Colon (tissue), 2 donors: ENCODE measurements around the gene FBLN1.
"Not testable (repeated sequence)": the region's sequence is repeated elsewhere in the genome, so short reads cannot be mapped to it uniquely, and the experiment has no call there.

Source experiments
- FAIRE-seq: peaks from 2 replicates; lab custom pipeline; 2012; peaks lifted over from hg19 to GRCh38; lab: Jason Lieb, UNC
- donor health status: control.
- donor health status: control.

FBLN1 gene

GRCh38 chr22:45528046-45528445, 25.4 kb downstream of the FBLN1 start:
- FAIRE-seq, result no peak

DNA sequence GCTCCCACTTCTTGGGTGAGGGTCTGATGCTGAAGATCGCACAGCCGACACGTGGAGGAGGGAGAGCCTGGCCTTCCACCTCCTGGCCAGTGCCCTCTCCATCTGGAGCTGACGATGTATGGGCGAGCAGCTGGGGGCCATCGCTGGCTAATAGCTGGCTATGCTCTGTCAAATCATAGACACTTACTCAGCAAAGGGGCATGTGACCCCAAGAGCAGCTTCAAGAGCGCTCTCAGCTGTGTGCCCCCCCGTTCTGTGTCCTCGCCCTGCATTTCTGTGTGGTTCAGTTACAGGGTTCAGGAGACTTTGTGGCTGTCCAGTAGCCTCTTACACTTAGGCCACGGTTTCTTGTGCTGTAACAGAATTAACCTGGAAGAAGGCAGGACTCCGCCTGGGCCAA, 26.4 kb downstream of the FBLN1 start:
- FAIRE-seq, result no peak

DNA sequence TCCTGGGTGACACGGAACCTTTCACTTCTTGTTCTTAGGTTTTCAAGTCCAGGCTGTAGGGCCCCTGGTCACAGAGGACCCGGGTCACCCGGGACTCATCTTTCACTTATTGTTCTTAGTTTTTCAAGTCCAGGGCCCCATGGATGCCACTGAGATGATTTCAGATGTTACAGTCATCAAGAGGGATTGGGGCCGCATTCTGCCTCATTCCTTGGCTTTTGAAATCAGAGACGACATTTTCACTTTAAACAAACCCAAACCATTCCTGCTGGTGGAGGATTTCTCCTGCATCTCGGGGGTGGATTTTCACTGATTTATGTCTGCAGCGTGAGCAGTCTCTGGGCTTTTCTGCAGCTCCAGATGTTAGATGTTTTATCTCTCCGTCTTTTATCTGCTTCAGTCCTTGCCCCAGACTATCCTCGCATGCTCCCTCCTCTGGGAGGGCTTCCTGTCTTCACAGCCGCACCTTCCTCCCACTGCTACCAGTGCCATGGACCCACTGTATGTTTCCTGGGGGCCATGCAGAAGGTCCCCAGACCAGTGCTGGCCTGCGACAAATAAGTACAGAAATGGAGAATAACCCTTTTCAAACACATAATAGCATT, 27.4 kb downstream of the FBLN1 start:
- FAIRE-seq, result no peak

DNA sequence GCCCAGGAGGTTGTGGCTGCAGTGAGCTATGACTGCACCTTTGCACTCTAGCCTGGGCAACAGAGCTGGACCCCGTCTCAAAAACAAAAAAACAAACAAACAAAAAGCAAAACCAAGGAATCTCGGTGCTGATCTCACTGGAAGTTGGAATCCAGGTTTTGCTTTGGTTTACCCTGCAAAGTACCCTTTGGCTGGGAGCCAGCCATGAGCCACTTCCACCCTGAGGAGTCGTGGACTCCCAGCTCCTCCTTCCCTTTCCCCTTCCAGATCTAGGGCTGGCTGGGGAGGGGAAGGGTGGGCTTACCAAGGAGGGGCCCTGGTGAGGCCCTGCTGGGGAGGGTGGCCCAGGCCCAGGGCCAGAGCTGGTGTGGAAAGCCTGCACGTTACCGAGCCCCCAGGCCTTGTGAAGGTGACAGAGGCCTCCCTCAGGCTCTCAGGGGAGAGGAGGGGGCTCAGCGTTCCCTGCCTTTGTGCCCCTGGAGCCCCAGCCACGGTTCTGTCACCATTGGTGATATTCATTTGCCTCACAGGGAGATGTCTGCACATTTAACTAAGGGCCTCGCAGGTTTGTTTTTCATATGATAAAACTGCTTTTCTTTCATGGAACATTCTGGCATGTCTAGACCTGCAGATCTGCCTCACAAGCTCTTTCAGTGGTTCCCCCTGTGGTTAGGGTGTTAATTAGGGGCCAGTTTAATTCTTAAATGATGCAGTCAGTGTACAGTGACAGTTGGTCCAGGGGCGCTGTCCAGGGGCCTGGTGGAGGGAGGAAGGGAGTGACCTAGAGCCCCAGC, 29.0 kb downstream of the FBLN1 start:
- FAIRE-seq, result no peak

- FAIRE-seq, result no peak
Measured at GRCh38 chr22:45532235-45532631, 29.6 kb downstream of the FBLN1 start.

GRCh38 chr22:45533703-45534102, 31.0 kb downstream of the FBLN1 start:
- FAIRE-seq, result no peak

DNA sequence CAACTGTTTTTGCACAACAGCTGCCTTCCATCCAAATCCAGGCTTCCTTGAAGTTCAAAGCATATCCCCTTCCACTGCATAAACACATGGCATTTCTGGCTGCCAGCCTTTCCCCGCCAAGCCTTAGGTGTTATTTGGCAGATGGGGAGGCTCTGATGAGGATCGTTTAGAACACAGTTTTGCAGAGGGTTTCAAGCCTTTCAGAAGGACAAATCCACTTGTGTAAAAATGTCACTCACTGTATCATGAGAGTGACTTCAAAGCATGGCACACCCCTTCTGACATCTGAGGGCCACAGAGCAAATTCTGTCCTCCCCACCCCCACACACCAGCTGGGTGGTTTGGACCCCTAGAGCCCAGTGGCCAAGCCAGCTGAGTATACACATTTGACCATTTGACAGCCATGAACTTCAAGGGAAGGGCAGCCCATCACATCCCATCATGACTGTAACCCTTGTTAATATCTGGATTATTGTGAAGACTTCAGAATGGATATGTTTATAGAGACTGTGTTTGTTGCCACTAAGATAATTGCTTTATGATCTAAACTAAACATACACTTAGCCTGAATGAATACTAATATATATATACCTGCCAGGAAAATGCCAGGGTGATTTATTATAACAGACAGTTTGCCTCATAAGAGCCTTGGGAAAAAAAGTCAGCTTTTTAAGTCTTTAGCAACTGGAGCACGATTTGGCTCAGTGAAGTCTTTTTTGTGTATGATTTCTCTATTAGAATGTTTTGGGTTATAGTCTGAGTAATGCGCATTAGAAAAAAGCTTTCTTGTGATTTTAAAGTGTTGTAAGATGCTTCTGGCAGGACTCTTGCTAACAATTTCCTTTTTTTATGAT, 31.9 kb downstream of the FBLN1 start:
- FAIRE-seq, result no peak

GRCh38 chr22:45535290-45535689, 32.6 kb downstream of the FBLN1 start:
- FAIRE-seq, result no peak

- FAIRE-seq, result not testable (repeated sequence)
Measured at GRCh38 chr22:45535835-45536234, 33.2 kb downstream of the FBLN1 start.

DNA sequence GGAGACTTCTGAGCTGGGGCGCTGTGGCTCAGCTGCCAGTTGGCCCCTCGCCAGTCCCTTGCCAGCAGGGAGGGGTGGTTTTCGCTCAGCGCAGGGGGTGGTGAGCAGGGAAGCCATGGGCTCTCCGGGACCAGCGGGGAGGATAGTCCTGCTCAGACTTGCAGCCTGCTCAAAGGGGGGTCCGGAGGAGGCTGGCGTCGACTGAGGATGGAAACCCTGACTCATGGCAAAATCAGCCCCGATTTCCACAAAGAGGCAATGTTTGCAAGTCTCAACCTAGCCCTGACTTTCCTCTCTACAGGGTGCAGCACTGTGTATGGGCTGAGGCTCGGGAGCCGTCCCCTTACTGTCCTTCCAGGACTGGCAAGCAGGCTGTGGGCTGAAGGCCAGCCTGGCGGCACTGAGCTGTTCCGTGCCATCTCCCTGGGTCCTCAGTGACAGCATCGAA, 35.1 kb downstream of the FBLN1 start:
- FAIRE-seq, result no peak

DNA sequence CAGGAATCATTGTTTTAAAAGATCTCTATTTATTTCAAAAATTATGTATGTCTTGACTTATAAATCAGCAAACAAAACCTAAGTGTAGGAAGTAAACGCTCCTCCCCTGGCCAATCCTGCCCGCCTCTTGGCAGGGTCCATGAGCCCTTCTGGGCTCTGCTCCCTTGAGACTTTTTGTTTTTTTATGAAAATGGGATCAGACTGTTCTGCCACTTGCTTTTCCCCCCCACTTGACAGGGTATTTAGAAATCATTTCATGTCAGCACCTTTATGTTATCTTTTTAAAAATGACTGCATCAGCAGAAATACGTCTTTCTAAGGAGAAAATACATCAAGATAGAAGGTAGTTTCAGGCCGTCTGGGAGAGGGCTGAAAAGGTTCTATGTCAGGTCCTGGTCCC, 35.6 kb downstream of the FBLN1 start:
- FAIRE-seq, result no peak

- FAIRE-seq, result no peak
Measured at GRCh38 chr22:45540122-45540521, 37.4 kb downstream of the FBLN1 start.

GRCh38 chr22:45541382-45541979, 38.8 kb downstream of the FBLN1 start:
- no peak for FAIRE-seq

- FAIRE-seq, result no peak
Measured at GRCh38 chr22:45542001-45542520, 39.4 kb downstream of the FBLN1 start.

GRCh38 chr22:45542736-45543135, 40.1 kb downstream of the FBLN1 start:
- FAIRE-seq, result not testable (repeated sequence)

- FAIRE-seq, result no peak
Measured at GRCh38 chr22:45543243-45543642, 40.6 kb downstream of the FBLN1 start.

GRCh38 chr22:45544588-45545170, 42.0 kb downstream of the FBLN1 start:
- no peak for FAIRE-seq

- FAIRE-seq, result no peak
Measured at GRCh38 chr22:45546333-45547015, 43.8 kb downstream of the FBLN1 start.

- no peak for FAIRE-seq
Measured at GRCh38 chr22:45547016-45547345, 44.3 kb downstream of the FBLN1 start.

- FAIRE-seq, result no peak
Measured at GRCh38 chr22:45547731-45548130, 45.0 kb downstream of the FBLN1 start.

- FAIRE-seq, result no peak
Measured at GRCh38 chr22:45548247-45548840, 45.7 kb downstream of the FBLN1 start.
